Lung (tissue), 12 donors: ENCODE data around the gene ALOX15B. TPM values are rescaled to one million over a fixed set of nuclear protein-coding genes. Genes with fewer than 3 reads are reported as not detected.

Experiments used
- ATAC-seq: fragments of 200-7000 bp; cut with Tn5 transposase; one replicate; pipeline ENCODE4 v1.9.1; 2020; ENCODE audit warnings: moderate number of reproducible peaks; ENCODE audit not compliant: insufficient read depth, low FRiP score
- DNase-seq, 3 donors: peaks; one replicate each; pipeline ENCODE4 v3.0.0-alpha.2; 2013 to 2017
- H3K27ac ChIP-seq, 2 donors: one replicate each; pipeline ENCODE4 v1.5.1; 2013; ENCODE audit warnings: mild to moderate bottlenecking in 2 of 2, moderate library complexity in 2 of 2, control low read depth in 1 of 2, inconsistent platforms in 1 of 2, low read depth in 1 of 2, low read length in 1 of 2
- H3K27me3 ChIP-seq, 3 donors: one replicate each; pipeline ENCODE4 v1.5.1; 2013; ENCODE audit warnings: low read length in 2 of 3; ENCODE audit not compliant: control insufficient read depth in 3 of 3, insufficient read depth in 3 of 3
- H3K36me3 ChIP-seq, 4 donors: one replicate each; pipeline ENCODE4 v1.5.1; 2013; ENCODE audit warnings: low read length in 4 of 4, mild to moderate bottlenecking in 1 of 4, moderate library complexity in 1 of 4; ENCODE audit not compliant: control insufficient read depth in 4 of 4, insufficient read depth in 4 of 4
- H3K4me1 ChIP-seq, 5 donors: one replicate each; pipeline ENCODE4 v1.5.1; 2013; ENCODE audit warnings: low read length in 5 of 5, mild to moderate bottlenecking in 2 of 5, moderate library complexity in 1 of 5; ENCODE audit not compliant: control insufficient read depth in 5 of 5, insufficient read depth in 5 of 5
- H3K4me3 ChIP-seq: one replicate; pipeline ENCODE4 v1.5.1; 2013; ENCODE audit warnings: mild to moderate bottlenecking, control low read depth, moderate library complexity
- H3K9ac ChIP-seq, 2 donors: one replicate each; pipeline ENCODE4 v1.5.1; 2013; ENCODE audit warnings: low read length in 2 of 2, control low read depth in 1 of 2; ENCODE audit not compliant: insufficient read depth in 1 of 2
- H3K9me3 ChIP-seq, 4 donors: one replicate each; pipeline ENCODE4 v1.5.1; 2013; ENCODE audit warnings: low read length in 3 of 4, mild to moderate bottlenecking in 1 of 4, moderate library complexity in 1 of 4; ENCODE audit not compliant: control insufficient read depth in 4 of 4, insufficient read depth in 3 of 4
- CTCF ChIP-seq: IDR thresholded peaks from 2 replicates; pipeline ENCODE4 v1.5.1; 2012; ENCODE audit warnings: mild to moderate bottlenecking; ENCODE audit errors: control extremely low read depth, extremely low read depth
- WGBS, 2 donors: extraction: QIAGEN DNeasy Blood & Tissue Kit; methylation state at CpG; one replicate each; pipeline ENCODE4 v1.1.7; 2013; 5-methylcytosine and 5-hydroxymethylcytosine counted together
- polyA plus RNA-seq, 2 donors: library from polyadenylated mRNA; stranded (reverse); fragments of 200-250 nt; gene quantifications; one replicate each; pipeline ENCODE4 v1.2.1, GENCODE V29; 2013
- total RNA-seq, 2 donors: library from RNA; depleted of rRNA in 1 of 2; stranded (reverse); fragments of >200 nt in 1 of 2; gene quantifications; one replicate each; pipeline ENCODE4 v1.2.1, GENCODE V29; 2014 to 2021
- donor health status: control.
- donor health status: control.
- donor health status: Bipolar disorder and iron deficiency.
- donor health status: healthy.
- donor health status: DM: yes; HTN: yes; CAD: no.

Gene ALOX15B
- total and polyA plus RNA-seq, 4 donors, result 3.4 to 135 (median 73.8) TPM

GRCh38 chr17:8087075-8087951, 48.5 kb downstream of the ALOX15B start, which contains the start of gene ALOX12B:
Gene ALOX12B, minus strand, starts transcription at chr17:8087716. Its CDS starts 274 bp downstream, at chr17:8087442.
- Histone ChIP-seq H3K27ac (no peak within 1 kb of the TSS), H3K4me1 (no peaks in the 10 kb centered on the region), H3K9me3 (no peaks in the 10 kb centered on the region), H3K9ac (no peak within 1 kb of the TSS), H3K4me3 (no peak within 1 kb of the TSS), H3K36me3 (no peaks in the 10 kb centered on the region), H3K27me3 (peaks cover 0 to 37% (median 17%) of the 10 kb centered on the region in 3 donors)
- ATAC-seq (no peak), DNase-seq (no peak)
- no peak for TF ChIP-seq CTCF
- WGBS, 2 donors, result 79% methylated on average over 19 to 20 of the region's 20 CpGs

GRCh38 chr17:8087952-8088230, 49.0 kb downstream of the ALOX15B start:
- no peak overlapping the region for H3K9ac ChIP-seq

GRCh38 chr17:8089728-8090127, 50.9 kb downstream of the ALOX15B start:
- peaks cover 0 to 27% (median 8%) of the 10 kb centered on the region in 3 donors for H3K27me3 ChIP-seq
- DNase-seq (no peak), ATAC-seq (no peak)
- no peaks in the 10 kb centered on the region for H3K9me3 ChIP-seq
- H3K27ac ChIP-seq, result no peak overlapping the region
- H3K36me3 ChIP-seq, result no peaks in the 10 kb centered on the region
- no peak for TF ChIP-seq CTCF
- H3K4me3 ChIP-seq, result no peak overlapping the region
- H3K9ac ChIP-seq, result no peak overlapping the region
- H3K4me1 ChIP-seq, result no peaks in the 10 kb centered on the region
- WGBS, 2 donors, result 66 to 79% methylated on average over 6 of the region's 6 CpGs

More at GRCh38 chr17:8087952-8088230, 49.0 kb downstream of the ALOX15B start:
- peaks cover 0 to 32% (median 12%) of the 10 kb centered on the region in 3 donors for H3K27me3 ChIP-seq
- H3K36me3 ChIP-seq, result no peaks in the 10 kb centered on the region
- no peak for TF ChIP-seq CTCF
- DNase-seq, result no peak
- no peaks in the 10 kb centered on the region for H3K9me3 ChIP-seq
- H3K4me1 ChIP-seq, result no peaks in the 10 kb centered on the region
- no peak overlapping the region for H3K4me3 ChIP-seq
- WGBS, 2 donors, result 74 to 80% methylated on average over 5 of the region's 5 CpGs
- H3K27ac ChIP-seq, result no peak overlapping the region
- no peak for ATAC-seq
